Nephron progenitor cell (in vitro differentiated cells): ENCODE data around the gene GPX2.
A peak's percentile ranks its signal among the peaks of the same experiment; 100 is the strongest.
"Not testable (repeated sequence)": the region's sequence is repeated elsewhere in the genome, so short reads cannot be mapped to it uniquely, and the experiment has no call there.

Experiments used
- DNase-seq: peaks from one replicate; pipeline ENCODE4 v3.0.0; 2021
- H3K27ac Mint-ChIP-seq: 2 replicates; pipeline ENCODE4 v1.8.0; 2021; ENCODE audit warnings: mild to moderate bottlenecking, moderate library complexity, mixed read lengths
- H3K27me3 Mint-ChIP-seq: 2 replicates; pipeline ENCODE4 v1.8.0; 2021; ENCODE audit warnings: mild to moderate bottlenecking, low read depth, mixed read lengths; ENCODE audit not compliant: poor library complexity
- H3K36me3 Mint-ChIP-seq: 2 replicates; pipeline ENCODE4 v1.8.0; 2021; ENCODE audit warnings: low read depth, mixed read lengths
- H3K4me1 Mint-ChIP-seq: 2 replicates; pipeline ENCODE4 v1.8.0; 2021; ENCODE audit warnings: mixed read lengths
- H3K4me3 Mint-ChIP-seq: 2 replicates; pipeline ENCODE4 v1.8.0; 2021; ENCODE audit warnings: mild to moderate bottlenecking, moderate library complexity, mixed read lengths
- H3K9me3 Mint-ChIP-seq: 2 replicates; pipeline ENCODE4 v1.8.0; 2021; ENCODE audit warnings: mild to moderate bottlenecking, moderate library complexity, mixed read lengths
- CTCF ChIP-seq: fragments of 200-600 bp; sonication (generic); IDR thresholded peaks from 2 replicates; pipeline ENCODE4 v1.5.0; 2021; ENCODE audit warnings: antibody characterized with exemption

The GPX2 gene

DNA sequence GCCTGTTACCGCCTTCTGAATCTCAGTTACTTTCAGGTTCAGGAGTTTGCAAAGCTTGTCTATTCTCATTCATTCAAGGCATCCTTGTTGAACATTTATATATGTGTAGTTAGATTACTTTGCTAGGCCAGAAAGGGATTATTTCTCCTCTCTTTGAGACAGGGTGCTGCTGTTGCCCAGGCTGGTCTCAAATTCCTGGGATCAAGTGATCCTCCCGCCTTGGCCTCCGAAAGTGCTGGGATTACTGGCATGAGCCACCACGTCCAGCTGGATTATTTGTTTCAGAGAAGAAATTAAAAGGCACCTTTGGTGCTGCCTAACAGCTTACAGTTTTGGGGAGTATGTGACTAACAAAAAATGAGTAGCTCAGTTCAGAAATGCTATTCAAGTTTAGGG, 27.5 kb downstream of the GPX2 start:
- H3K27me3 Mint-ChIP-seq, result peaks cover 7% of the 10 kb centered on the region
- no peak for DNase-seq
- H3K27ac Mint-ChIP-seq, result peak overlapping the region; percentile 90
- H3K4me3 Mint-ChIP-seq, result peak overlapping the region; percentile 90
- no peaks in the 10 kb centered on the region for H3K9me3 Mint-ChIP-seq
- H3K36me3 Mint-ChIP-seq, result peaks cover 14% of the 10 kb centered on the region
- TF ChIP-seq CTCF, result no peak
- H3K4me1 Mint-ChIP-seq, result peaks cover 22% of the 10 kb centered on the region

DNA sequence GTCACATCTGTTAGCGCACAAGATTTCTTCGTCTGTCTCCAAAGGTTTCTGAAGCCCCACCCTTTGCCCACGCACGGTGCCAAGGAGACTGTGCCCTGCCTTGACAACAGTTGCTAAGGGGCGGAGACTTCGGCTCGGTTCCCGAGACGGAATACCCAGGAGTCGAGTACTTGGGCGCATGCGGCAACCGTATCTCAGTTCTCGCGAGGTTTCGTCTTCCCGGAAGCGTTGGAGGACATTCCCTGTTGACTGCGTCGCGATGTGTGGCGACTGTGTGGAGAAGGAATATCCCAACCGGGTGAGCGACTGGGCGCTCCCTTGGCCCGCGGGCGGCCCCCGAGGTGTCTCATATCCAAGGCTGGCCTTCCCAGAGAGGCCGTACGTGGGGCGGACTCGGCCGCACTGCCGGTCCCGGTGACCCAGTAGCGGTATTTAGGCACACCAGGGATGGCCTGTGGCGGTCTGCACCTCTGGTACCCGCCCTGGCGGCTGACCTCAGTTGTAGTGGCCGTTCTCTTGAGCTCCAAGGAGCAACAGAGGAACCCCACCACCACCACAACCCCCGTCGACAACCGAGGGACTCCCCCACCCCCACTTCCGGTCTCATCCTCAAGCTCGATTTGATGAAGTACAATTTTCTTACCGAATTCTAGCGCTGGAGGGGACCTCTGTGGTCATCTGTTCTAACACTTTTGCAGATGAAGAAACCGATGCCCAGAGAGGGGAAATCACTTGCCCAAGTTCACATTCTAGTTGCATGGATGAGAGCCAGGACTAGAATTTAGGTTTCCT, 28.1 kb downstream of the GPX2 start, which contains the start of gene CHURC1:
Gene CHURC1 (plus strand): TSS at position 219 of the 792 bp plus-strand sequence. CDS start 41 bp downstream, at position 260.
- DNase-seq, result peak; percentile 97
- peaks cover 22% of the 10 kb centered on the region for H3K4me1 Mint-ChIP-seq
- H3K4me3 Mint-ChIP-seq, result peak within 1 kb of the TSS; percentile 90
- H3K36me3 Mint-ChIP-seq, result peaks cover 14% of the 10 kb centered on the region
- H3K27ac Mint-ChIP-seq, result peak within 1 kb of the TSS; percentile 90
- H3K27me3 Mint-ChIP-seq, result peaks cover 9% of the 10 kb centered on the region
- no peaks in the 10 kb centered on the region for H3K9me3 Mint-ChIP-seq
- no peak for TF ChIP-seq CTCF

- Mint-ChIP-seq H3K36me3 (peaks cover 14% of the 10 kb centered on the region), H3K27me3 (peaks cover 12% of the 10 kb centered on the region), H3K4me3 (peak overlapping the region; percentile 90), H3K4me1 (peaks cover 22% of the 10 kb centered on the region)
- not testable (repeated sequence) for DNase-seq, H3K27ac Mint-ChIP-seq, H3K9me3 Mint-ChIP-seq
Measured at GRCh38 chr14:64913477-64913876, 29.1 kb downstream of the GPX2 start.

DNA sequence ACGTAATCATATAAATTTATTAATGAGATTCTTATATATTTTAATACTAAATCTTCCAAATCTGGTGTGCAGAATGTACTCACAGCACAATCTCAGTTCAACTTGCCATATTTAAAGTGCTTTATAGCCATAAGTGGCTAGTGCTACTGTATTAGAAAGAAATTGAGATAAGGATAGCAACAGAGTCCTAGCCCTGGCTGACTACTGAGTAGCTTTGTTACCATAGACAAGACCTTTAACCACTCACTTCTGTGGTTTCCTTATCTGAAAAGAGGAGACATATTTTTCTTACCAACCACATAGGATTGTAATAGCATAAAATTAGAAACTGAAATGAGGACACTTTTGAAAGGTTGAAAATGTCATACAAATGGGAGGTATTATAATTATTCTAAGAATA, 30.3 kb downstream of the GPX2 start:
- peaks cover 14% of the 10 kb centered on the region for H3K36me3 Mint-ChIP-seq
- no peaks in the 10 kb centered on the region for H3K9me3 Mint-ChIP-seq
- no peak overlapping the region for H3K4me3 Mint-ChIP-seq
- TF ChIP-seq CTCF, result no peak
- peaks cover 12% of the 10 kb centered on the region for H3K27me3 Mint-ChIP-seq
- H3K27ac Mint-ChIP-seq, result no peak overlapping the region
- no peak for DNase-seq
- H3K4me1 Mint-ChIP-seq, result peaks cover 22% of the 10 kb centered on the region

DNA sequence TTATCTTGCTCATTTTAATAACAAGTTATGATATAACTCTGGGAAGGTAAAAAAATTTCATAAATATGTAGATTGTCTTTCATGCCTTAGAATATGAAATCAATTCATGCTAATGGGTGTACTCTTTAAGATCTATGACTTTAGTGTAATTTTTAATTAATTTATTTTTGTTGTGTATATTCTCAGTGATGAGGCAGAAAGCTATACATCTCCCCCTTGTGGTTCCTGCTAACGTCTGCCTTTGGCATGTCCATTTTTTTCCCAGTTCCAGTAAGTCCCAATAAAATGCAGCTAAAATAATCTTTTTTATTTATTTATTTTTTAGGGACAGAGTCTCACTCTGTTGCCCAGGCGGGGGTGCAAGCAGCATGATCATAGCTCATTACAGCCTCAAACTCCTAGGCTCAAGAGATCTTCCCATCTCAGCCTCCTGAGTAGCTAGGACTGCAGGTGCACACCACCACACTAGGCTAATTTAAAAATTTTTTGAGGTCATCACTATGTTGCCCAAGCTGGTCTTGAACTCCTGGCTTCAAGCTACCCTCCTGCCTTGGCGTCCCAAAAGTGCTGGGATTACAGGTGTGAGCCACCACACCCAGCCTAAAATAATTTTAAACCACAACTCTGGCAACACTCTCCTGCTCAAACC, 31.6 kb downstream of the GPX2 start:
- peaks cover 10% of the 10 kb centered on the region for H3K36me3 Mint-ChIP-seq
- no peak overlapping the region for H3K4me3 Mint-ChIP-seq
- no peak for DNase-seq
- no peaks in the 10 kb centered on the region for H3K9me3 Mint-ChIP-seq
- H3K4me1 Mint-ChIP-seq, result peaks cover 25% of the 10 kb centered on the region
- peaks cover 12% of the 10 kb centered on the region for H3K27me3 Mint-ChIP-seq
- H3K27ac Mint-ChIP-seq, result no peak overlapping the region
- TF ChIP-seq CTCF, result peak; percentile 62

DNA sequence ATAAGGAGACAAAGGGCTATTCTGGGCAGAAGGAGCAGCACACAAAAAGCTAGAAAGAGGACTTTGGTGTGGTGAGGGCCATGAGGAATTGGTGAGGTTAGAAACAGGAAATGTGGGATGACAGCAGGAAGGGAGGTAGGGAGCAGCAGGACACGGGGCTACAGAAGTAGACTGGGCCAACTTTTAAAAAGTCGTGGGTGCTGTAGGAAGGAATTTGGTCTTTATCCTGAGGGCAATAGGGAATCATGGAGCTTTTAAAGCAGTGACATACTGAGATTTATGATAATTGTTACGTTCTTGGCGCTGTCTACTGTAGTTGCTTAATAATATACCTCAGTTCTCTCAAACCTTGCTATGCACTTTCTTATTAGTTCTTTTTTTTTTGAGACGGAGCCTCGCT, 36.5 kb downstream of the GPX2 start:
- H3K9me3 Mint-ChIP-seq, result no peaks in the 10 kb centered on the region
- no peak for DNase-seq
- H3K27me3 Mint-ChIP-seq, result peaks cover 5% of the 10 kb centered on the region
- peaks cover 11% of the 10 kb centered on the region for H3K4me1 Mint-ChIP-seq
- H3K4me3 Mint-ChIP-seq, result no peak overlapping the region
- H3K36me3 Mint-ChIP-seq, result no peaks in the 10 kb centered on the region
- peak overlapping the region; percentile 26 for H3K27ac Mint-ChIP-seq
- TF ChIP-seq CTCF, result no peak
